Activated CD4-positive, alpha-beta T cell treated with anti-CD3 and anti-CD28 coated beads, Interleukin-2, Interleukin-4, amounts not matched to agents 100 ng/mL and 50 ng/mL, durations not matched to agents 16 hours and 8 hours (primary cell): Measurements from ENCODE around the gene SPN.
"Not testable (repeated sequence)": the region's sequence is repeated elsewhere in the genome, so short reads cannot be mapped to it uniquely, and the experiment has no call there.

Source experiments
- DNase-seq: peaks from one replicate; pipeline ENCODE4 v3.0.0-alpha.2; 2020; ENCODE audit warnings: low spot score

SPN gene

GRCh38 chr16:29646947-29647346 is 16.1 kb upstream of the SPN start:
- no peak for DNase-seq

GRCh38 chr16:29649588-29650494 is 13.2 kb upstream of the SPN start:
- no peak for DNase-seq

GRCh38 chr16:29650771-29651170 is 12.3 kb upstream of the SPN start:
- no peak for DNase-seq

- DNase-seq = no peak
Observed at GRCh38 chr16:29651774-29652349, 11.2 kb upstream of the SPN start.

GRCh38 chr16:29653471-29653870 is 9.6 kb upstream of the SPN start:
- no peak for DNase-seq

- not testable (repeated sequence) for DNase-seq
Observed at GRCh38 chr16:29653890-29654289, 9.2 kb upstream of the SPN start.

GRCh38 chr16:29656688-29657523 is 6.1 kb upstream of the SPN start:
- no peak for DNase-seq

- no peak for DNase-seq
Observed at GRCh38 chr16:29658705-29659104, 4.3 kb upstream of the SPN start.

GRCh38 chr16:29662000-29662728 is 883 bp upstream of the SPN start:
- DNase-seq = peak; percentile 44

GRCh38 chr16:29662729-29663015 is 375 bp upstream of the SPN start:
- DNase-seq = peak; percentile 58

- no peak for DNase-seq
Observed at GRCh38 chr16:29663807-29664090, 702 bp downstream of the SPN start.

GRCh38 chr16:29664091-29664921 is 1.3 kb downstream of the SPN start:
- peak; percentile 61 for DNase-seq

GRCh38 chr16:29665294-29666077 is 2.4 kb downstream of the SPN start:
- DNase-seq = peak; percentile 61

GRCh38 chr16:29667322-29667610 is 4.2 kb downstream of the SPN start:
- DNase-seq = not testable (repeated sequence)

GRCh38 chr16:29667755-29668154 is 4.7 kb downstream of the SPN start:
- no peak for DNase-seq

- no peak for DNase-seq
Observed at GRCh38 chr16:29668267-29668666, 5.2 kb downstream of the SPN start.

GRCh38 chr16:29673501-29673900 is 10.5 kb downstream of the SPN start:
- no peak for DNase-seq

- no peak for DNase-seq
Observed at GRCh38 chr16:29674188-29674587, 11.1 kb downstream of the SPN start.

GRCh38 chr16:29675811-29676643 is 13.0 kb downstream of the SPN start:
- peak; percentile 42 for DNase-seq
